Transverse colon (tissue), 4 donors: ENCODE data around the gene PRSS58. TPM values are rescaled to one million over a fixed set of nuclear protein-coding genes. Genes with fewer than 3 reads are reported as not detected.
A peak's percentile ranks its signal among the peaks of the same experiment; 100 is the strongest.

Experiments
- DNase-seq: peaks from one replicate; pipeline ENCODE4 v3.0.0-alpha.2; 2019
- H3K27ac ChIP-seq, 4 donors: fragments of 200-600 bp; sonication (generic); 2 replicates each; pipeline ENCODE4 v1.5.1; 2016 to 2018; ENCODE audit warnings: inconsistent platforms in 4 of 4
- H3K27me3 ChIP-seq: fragments of 200-600 bp; sonication (generic); 2 replicates; pipeline ENCODE4 v1.5.1; 2017; ENCODE audit warnings: inconsistent platforms
- H3K36me3 ChIP-seq, 4 donors: fragments of 200-600 bp; sonication (generic); 2 replicates each; pipeline ENCODE4 v1.5.1; 2017 to 2019; ENCODE audit warnings: inconsistent platforms in 4 of 4
- H3K4me1 ChIP-seq, 4 donors: fragments of 200-600 bp; sonication (generic); 2 replicates each; pipeline ENCODE4 v1.5.1; 2017 to 2020; ENCODE audit warnings: inconsistent platforms in 4 of 4
- H3K4me3 ChIP-seq, 4 donors: fragments of 200-600 bp; sonication (generic); 1 replicate in 1 of 4; 2 replicates in 3 of 4; pipeline versions ENCODE4 v1.5.1 to v1.6.1; 2017 to 2019; ENCODE audit warnings: inconsistent platforms in 4 of 4
- H3K9me3 ChIP-seq, 2 donors: fragments of 200-600 bp; sonication (generic); 2 replicates each; pipeline ENCODE4 v1.5.1; 2017 to 2019; ENCODE audit warnings: inconsistent platforms in 2 of 2
- CTCF ChIP-seq, 5 experiments: fragments of 200-600 bp in 3 of 5; fragments of 450-650 bp in 2 of 5; sonication (generic) in 3 of 5; IDR thresholded peaks; 1 replicate in 2 of 5; 2 replicates in 3 of 5; pipeline ENCODE4 v1.5.1; 2016 to 2017; ENCODE audit warnings: antibody characterized with exemption in 5 of 5, inconsistent platforms in 3 of 5, mild to moderate bottlenecking in 2 of 5, moderate library complexity in 1 of 5
- EP300 ChIP-seq: sonication (generic); formaldehyde crosslinking; IDR thresholded peaks from one replicate; pipeline ENCODE4 v1.6.1; 2017; ENCODE audit warnings: antibody characterized with exemption, low read depth
- POLR2A ChIP-seq: fragments of 450-650 bp; IDR thresholded peaks from one replicate; pipeline ENCODE4 v1.6.1; 2016; ENCODE audit warnings: antibody characterized with exemption, mild to moderate bottlenecking, moderate library complexity
- POLR2AphosphoS5 ChIP-seq, 3 donors: sonication (generic); formaldehyde crosslinking; IDR thresholded peaks; one replicate each; pipeline ENCODE4 v1.6.1; 2016; ENCODE audit warnings: antibody characterized with exemption in 3 of 3
- WGBS, 2 donors: methylation state at CpG; one replicate each; pipeline ENCODE4 v1.1.5; 2018; ENCODE audit warnings: low coverage in 1 of 2; 5-methylcytosine and 5-hydroxymethylcytosine counted together
- in situ Hi-C, 4 donors: fragments of 200-750 bp; cut with MboI; loops; one replicate each; pipeline versions ENCODE4 v1.15.0 to v1.15.1; 2017; ENCODE audit warnings: low sequenced_read_pairs in 3 of 4, low pct_ligation_motif_present in 1 of 4, low pct_unique_long_range_greater_than_20kb in 1 of 4
- intact Hi-C: fragments of 100-400 bp; cut with DNase I; formaldehyde crosslinking; loops from one replicate; pipeline ENCODE4 v1.15.1; 2023; ENCODE audit warnings: low total_unique reads
- total RNA-seq, 4 donors: library from RNA; depleted of rRNA; stranded (reverse); fragments of >200 nt; gene quantifications; one replicate each; pipeline ENCODE4 v1.1.0, GENCODE V29; 2016

The PRSS58 gene, protein sequence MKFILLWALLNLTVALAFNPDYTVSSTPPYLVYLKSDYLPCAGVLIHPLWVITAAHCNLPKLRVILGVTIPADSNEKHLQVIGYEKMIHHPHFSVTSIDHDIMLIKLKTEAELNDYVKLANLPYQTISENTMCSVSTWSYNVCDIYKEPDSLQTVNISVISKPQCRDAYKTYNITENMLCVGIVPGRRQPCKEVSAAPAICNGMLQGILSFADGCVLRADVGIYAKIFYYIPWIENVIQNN
- not detected for total RNA-seq

GRCh38 chr7:142257958-142258357, at the start of gene PRSS58:
PRSS58 (minus strand) TSS chr7:142258058; CDS start chr7:142257707, 351 bp downstream.
- H3K27ac ChIP-seq = no peak within 1 kb of the TSS
- no peaks in the 10 kb centered on the region for H3K9me3 ChIP-seq
- TF ChIP-seq POLR2A (no peak), POLR2AphosphoS5 (IDR thresholded peaks at IDR 0.05) (no peak), CTCF (IDR thresholded peaks at IDR 0.05) (no peak), EP300 (no peak)
- in situ Hi-C loops (no loop called here), intact Hi-C loops (no loop called here)
- no peak for DNase-seq
- H3K36me3 ChIP-seq = no peaks in the 10 kb centered on the region
- H3K27me3 ChIP-seq = no peaks in the 10 kb centered on the region
- no peak within 1 kb of the TSS for H3K4me3 ChIP-seq
- no peaks in the 10 kb centered on the region for H3K4me1 ChIP-seq
- WGBS, 2 donors = 59 to 67% methylated on average over 1 of the region's 1 CpG

DNA sequence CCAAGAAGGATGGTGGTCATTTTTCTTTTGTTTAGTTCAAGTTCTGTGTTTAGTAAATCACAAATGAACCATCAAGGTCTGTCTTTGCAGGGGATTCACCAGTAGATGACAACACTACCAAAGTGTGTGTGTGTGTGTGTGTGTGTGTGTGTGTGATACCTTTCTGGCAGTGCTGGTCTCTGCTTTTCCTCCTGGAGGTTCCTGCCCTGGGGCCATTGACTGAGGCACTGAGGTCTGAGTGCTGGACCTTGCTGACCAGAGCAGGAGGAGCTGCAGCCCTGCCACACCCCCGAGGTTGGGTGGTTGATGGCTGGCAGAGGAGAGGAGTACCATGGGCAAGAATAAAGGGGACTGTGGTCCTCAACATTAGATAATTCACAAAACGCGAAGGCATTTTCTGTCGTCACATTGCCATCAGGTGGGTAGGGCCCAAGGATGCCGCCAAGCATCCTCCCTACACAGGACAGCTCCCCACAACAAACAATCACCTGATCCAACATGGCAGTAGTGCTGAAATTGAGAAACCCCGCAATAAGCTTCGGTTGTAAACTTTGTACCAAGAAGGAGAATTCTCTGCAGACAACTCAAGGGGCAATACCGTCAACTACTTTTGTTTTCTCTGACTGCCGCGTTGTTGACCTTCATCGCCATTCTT, 49.5 kb upstream of the PRSS58 start:
- in situ Hi-C loops = no loop called here
- no peak for DNase-seq

DNA sequence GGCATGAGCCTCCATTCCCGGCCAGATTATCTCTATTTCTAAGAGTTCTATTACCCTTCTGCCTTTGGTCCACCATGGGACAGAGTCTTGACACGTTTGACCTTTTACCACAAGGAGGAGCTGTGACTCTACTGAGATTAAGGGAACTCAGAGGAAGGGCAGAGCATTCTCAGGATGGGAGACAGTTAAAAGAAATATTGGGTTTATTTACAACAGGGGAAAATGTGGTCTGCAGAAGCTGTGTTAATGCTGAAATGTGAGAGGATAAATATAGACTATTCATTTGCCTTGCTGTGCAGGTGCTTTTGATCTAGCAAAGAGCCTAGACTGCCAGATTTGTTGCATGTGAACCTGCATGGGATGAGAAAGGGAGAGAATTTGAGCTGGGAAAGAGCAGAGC, 45.8 kb upstream of the PRSS58 start:
- 12 to 29% methylated on average over 1 to 2 of the region's 2 CpGs for WGBS, 2 donors
- Histone ChIP-seq H3K9me3 (no peaks in the 10 kb centered on the region), H3K27ac (no peak overlapping the region), H3K4me3 (no peak overlapping the region), H3K27me3 (no peaks in the 10 kb centered on the region), H3K4me1 (no peaks in the 10 kb centered on the region), H3K36me3 (no peaks in the 10 kb centered on the region)
- no peak for DNase-seq
- no peak for TF ChIP-seq POLR2AphosphoS5 (IDR thresholded peaks at IDR 0.05)
- peak in 2 of 5 experiments; percentile 17 to 20 for TF ChIP-seq CTCF (IDR thresholded peaks at IDR 0.05)
- in situ Hi-C loops (no loop called here), intact Hi-C loops (no loop called here)

More for the DNA sequence above, 49.5 kb upstream of the PRSS58 start:
- H3K4me1 ChIP-seq = no peaks in the 10 kb centered on the region
- H3K27ac ChIP-seq = no peak overlapping the region
- intact Hi-C loops = no loop called here
- H3K4me3 ChIP-seq = no peak overlapping the region
- no peaks in the 10 kb centered on the region for H3K36me3 ChIP-seq
- H3K27me3 ChIP-seq = no peaks in the 10 kb centered on the region
- TF ChIP-seq CTCF (IDR thresholded peaks at IDR 0.05) (no peak), POLR2AphosphoS5 (IDR thresholded peaks at IDR 0.05) (no peak), POLR2A (no peak), EP300 (no peak)
- 81 to 100% methylated on average over 2 to 11 of the region's 11 CpGs for WGBS, 2 donors
- H3K9me3 ChIP-seq = no peaks in the 10 kb centered on the region

GRCh38 chr7:142301923-142302550, 44.2 kb upstream of the PRSS58 start:
- Histone ChIP-seq H3K36me3 (no peaks in the 10 kb centered on the region), H3K4me3 (no peak overlapping the region), H3K9me3 (no peaks in the 10 kb centered on the region), H3K27ac (no peak overlapping the region), H3K4me1 (no peaks in the 10 kb centered on the region), H3K27me3 (no peaks in the 10 kb centered on the region)
- in situ Hi-C loops (no loop called here), intact Hi-C loops (no loop called here)
- WGBS, 2 donors = 39 to 41% methylated on average over 3 of the region's 3 CpGs
- TF ChIP-seq POLR2A = no peak
- peak in 3 of 5 experiments; percentile 24 to 34 (median 34) for TF ChIP-seq CTCF (IDR thresholded peaks at IDR 0.05)
- TF ChIP-seq POLR2AphosphoS5 (IDR thresholded peaks at IDR 0.05) = no peak
- TF ChIP-seq EP300 = no peak
- DNase-seq = no peak
